GM19452 (cell line): ENCODE results near the gene GPN1.
A peak's percentile ranks its signal among the peaks of the same experiment; 100 is the strongest.
"Not testable (repeated sequence)": the region's sequence is repeated elsewhere in the genome, so short reads cannot be mapped to it uniquely, and the experiment has no call there.

Experiments used
- ATAC-seq: cut with Tn5 transposase; IDR thresholded peaks from one replicate; pipeline ENCODE4 v1.9.1; 2021; ENCODE audit not compliant: unreplicated experiment

GPN1 gene

GRCh38 chr2:27626921-27627320, 1.9 kb upstream of the GPN1 start:
- ATAC-seq = not testable (repeated sequence)

- peak; percentile 13 for ATAC-seq
Observed at GRCh38 chr2:27627963-27628766, 685 bp upstream of the GPN1 start.

GRCh38 chr2:27630257-27630656, 1.4 kb downstream of the GPN1 start:
- not testable (repeated sequence) for ATAC-seq

- no peak for ATAC-seq
Observed at GRCh38 chr2:27634291-27634690, 5.4 kb downstream of the GPN1 start.

GRCh38 chr2:27636766-27637165, 7.9 kb downstream of the GPN1 start:
- no peak for ATAC-seq

GRCh38 chr2:27638037-27638637, 9.3 kb downstream of the GPN1 start:
- ATAC-seq = no peak

GRCh38 chr2:27638709-27639108, 9.9 kb downstream of the GPN1 start:
- no peak for ATAC-seq

GRCh38 chr2:27640722-27641245, 11.9 kb downstream of the GPN1 start:
- no peak for ATAC-seq

- ATAC-seq = no peak
Observed at GRCh38 chr2:27645197-27645596, 16.3 kb downstream of the GPN1 start.

GRCh38 chr2:27647289-27647688, 18.4 kb downstream of the GPN1 start:
- ATAC-seq = no peak

- no peak for ATAC-seq
Observed at GRCh38 chr2:27647737-27648136, 18.9 kb downstream of the GPN1 start.

- no peak for ATAC-seq
Observed at GRCh38 chr2:27651056-27651455, 22.2 kb downstream of the GPN1 start.

- ATAC-seq = no peak
Observed at GRCh38 chr2:27652341-27652740, 23.5 kb downstream of the GPN1 start.

- no peak for ATAC-seq
Observed at GRCh38 chr2:27652790-27653189, 23.9 kb downstream of the GPN1 start.

- no peak for ATAC-seq
Observed at GRCh38 chr2:27653397-27653796, 24.5 kb downstream of the GPN1 start.

GRCh38 chr2:27655155-27655951, 26.5 kb downstream of the GPN1 start:
- no peak for ATAC-seq

- no peak for ATAC-seq
Observed at GRCh38 chr2:27661371-27661770, 32.5 kb downstream of the GPN1 start.

- ATAC-seq = peak; percentile 67
Observed at GRCh38 chr2:27663285-27664153, 34.7 kb downstream of the GPN1 start, which contains the start of the genes SLC4A1AP and SUPT7L. SLC4A1AP (plus strand) TSS chr2:27663889; CDS start chr2:27663915, 26 bp downstream. SUPT7L (minus strand) TSS chr2:27663614; CDS start chr2:27662192, 1,422 bp downstream.

GRCh38 chr2:27664154-27664574, 35.3 kb downstream of the GPN1 start:
- no peak for ATAC-seq

- ATAC-seq = no peak
Observed at GRCh38 chr2:27664622-27665363, 35.9 kb downstream of the GPN1 start.
